PFSK-1 (cell line): ENCODE measurements around the gene BDH1.

Experiments
- FOXP2 ChIP-seq: optimal IDR thresholded peaks from 2 replicates; pipeline ENCODE3; 2011; ENCODE audit warnings: borderline replicate concordance, control low read depth, inconsistent platforms; ENCODE audit not compliant: insufficient read depth; ENCODE audit errors: extremely low read length, extremely low read depth
- POLR2AphosphoS5 ChIP-seq: IDR thresholded peaks from 2 replicates; pipeline ENCODE4 v1.6.1; 2012; ENCODE audit warnings: low read depth, mild to moderate bottlenecking, control low read depth, low read length, moderate library complexity
- SIN3A ChIP-seq: IDR thresholded peaks from 2 replicates; pipeline ENCODE4 v1.6.1; 2012; ENCODE audit warnings: mild to moderate bottlenecking, low read length, moderate library complexity, borderline replicate concordance; ENCODE audit not compliant: insufficient read depth
- TAF1 ChIP-seq: IDR thresholded peaks from 2 replicates; pipeline ENCODE4 v1.6.1; 2012; ENCODE audit warnings: low read length, control low read depth, borderline replicate concordance; ENCODE audit not compliant: insufficient read depth
- TF ChIP-seq, protein P1 (sequence below), 2 experiments: IDR thresholded peaks; 2 replicates each; pipeline versions ENCODE4 v1.6.1 to v1.8.0; 2011 to 2012; ENCODE audit warnings: low read depth in 2 of 2, low read length in 2 of 2, control low read depth in 1 of 2, inconsistent platforms in 1 of 2, mild to moderate bottlenecking in 1 of 2, moderate library complexity in 1 of 2; ENCODE audit not compliant: insufficient read depth in 1 of 2

BDH1 gene

DNA sequence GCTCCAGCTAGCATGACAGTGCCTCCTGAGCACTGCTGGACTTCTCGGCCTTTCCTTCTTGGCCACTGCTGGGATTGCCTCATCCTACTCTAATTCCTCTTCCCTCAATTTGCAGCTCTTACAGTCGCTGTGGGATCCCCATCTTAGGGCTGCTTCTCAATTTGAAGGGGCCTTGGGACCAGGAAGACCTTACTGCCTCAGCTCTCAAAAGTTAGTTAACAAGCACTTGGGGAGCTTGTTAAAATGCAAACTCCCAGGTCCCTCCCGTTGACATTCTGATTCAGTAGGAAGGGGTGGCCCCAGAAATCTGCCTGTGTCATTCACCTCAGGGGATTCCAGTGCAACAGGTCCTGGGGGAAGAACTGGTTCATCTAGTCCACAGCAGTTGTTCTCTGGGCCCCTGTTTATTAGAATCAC lies 14.8 kb downstream of the BDH1 start:
- TF ChIP-seq, protein P1, sequence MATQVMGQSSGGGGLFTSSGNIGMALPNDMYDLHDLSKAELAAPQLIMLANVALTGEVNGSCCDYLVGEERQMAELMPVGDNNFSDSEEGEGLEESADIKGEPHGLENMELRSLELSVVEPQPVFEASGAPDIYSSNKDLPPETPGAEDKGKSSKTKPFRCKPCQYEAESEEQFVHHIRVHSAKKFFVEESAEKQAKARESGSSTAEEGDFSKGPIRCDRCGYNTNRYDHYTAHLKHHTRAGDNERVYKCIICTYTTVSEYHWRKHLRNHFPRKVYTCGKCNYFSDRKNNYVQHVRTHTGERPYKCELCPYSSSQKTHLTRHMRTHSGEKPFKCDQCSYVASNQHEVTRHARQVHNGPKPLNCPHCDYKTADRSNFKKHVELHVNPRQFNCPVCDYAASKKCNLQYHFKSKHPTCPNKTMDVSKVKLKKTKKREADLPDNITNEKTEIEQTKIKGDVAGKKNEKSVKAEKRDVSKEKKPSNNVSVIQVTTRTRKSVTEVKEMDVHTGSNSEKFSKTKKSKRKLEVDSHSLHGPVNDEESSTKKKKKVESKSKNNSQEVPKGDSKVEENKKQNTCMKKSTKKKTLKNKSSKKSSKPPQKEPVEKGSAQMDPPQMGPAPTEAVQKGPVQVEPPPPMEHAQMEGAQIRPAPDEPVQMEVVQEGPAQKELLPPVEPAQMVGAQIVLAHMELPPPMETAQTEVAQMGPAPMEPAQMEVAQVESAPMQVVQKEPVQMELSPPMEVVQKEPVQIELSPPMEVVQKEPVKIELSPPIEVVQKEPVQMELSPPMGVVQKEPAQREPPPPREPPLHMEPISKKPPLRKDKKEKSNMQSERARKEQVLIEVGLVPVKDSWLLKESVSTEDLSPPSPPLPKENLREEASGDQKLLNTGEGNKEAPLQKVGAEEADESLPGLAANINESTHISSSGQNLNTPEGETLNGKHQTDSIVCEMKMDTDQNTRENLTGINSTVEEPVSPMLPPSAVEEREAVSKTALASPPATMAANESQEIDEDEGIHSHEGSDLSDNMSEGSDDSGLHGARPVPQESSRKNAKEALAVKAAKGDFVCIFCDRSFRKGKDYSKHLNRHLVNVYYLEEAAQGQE (IDR thresholded peaks at IDR 0.05; ENCODE audit: insufficient read depth in 1 of 2, low read depth in 2 of 2, low read length in 2 of 2) = no peak
- no peak for TF ChIP-seq TAF1
- TF ChIP-seq FOXP2 = no peak
- no peak for TF ChIP-seq POLR2AphosphoS5
- TF ChIP-seq SIN3A = no peak

DNA sequence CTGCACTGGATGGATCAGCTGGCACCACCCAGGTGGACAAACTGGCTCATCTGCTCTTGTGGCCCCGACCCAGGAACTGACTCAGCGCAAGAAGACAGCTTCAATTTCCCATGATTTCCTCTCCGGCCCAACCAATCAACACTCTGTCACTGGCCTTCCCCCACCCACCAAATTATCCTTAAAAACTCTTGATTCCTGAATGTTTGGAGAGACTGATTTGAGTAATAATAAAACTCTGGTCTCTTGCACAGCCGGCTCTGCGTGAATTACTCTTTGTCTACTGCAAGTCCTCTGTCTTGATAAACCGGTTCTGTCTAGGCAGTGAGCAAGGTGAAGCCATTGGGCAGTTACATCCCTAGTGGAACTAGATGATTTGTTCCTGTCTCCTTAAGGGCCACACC lies 16.1 kb downstream of the BDH1 start:
- TF ChIP-seq, protein P1 (IDR thresholded peaks at IDR 0.05; ENCODE audit: insufficient read depth in 1 of 2, low read depth in 2 of 2, low read length in 2 of 2) = no peak
- TF ChIP-seq TAF1 (no peak), FOXP2 (no peak), SIN3A (no peak), POLR2AphosphoS5 (no peak)

DNA sequence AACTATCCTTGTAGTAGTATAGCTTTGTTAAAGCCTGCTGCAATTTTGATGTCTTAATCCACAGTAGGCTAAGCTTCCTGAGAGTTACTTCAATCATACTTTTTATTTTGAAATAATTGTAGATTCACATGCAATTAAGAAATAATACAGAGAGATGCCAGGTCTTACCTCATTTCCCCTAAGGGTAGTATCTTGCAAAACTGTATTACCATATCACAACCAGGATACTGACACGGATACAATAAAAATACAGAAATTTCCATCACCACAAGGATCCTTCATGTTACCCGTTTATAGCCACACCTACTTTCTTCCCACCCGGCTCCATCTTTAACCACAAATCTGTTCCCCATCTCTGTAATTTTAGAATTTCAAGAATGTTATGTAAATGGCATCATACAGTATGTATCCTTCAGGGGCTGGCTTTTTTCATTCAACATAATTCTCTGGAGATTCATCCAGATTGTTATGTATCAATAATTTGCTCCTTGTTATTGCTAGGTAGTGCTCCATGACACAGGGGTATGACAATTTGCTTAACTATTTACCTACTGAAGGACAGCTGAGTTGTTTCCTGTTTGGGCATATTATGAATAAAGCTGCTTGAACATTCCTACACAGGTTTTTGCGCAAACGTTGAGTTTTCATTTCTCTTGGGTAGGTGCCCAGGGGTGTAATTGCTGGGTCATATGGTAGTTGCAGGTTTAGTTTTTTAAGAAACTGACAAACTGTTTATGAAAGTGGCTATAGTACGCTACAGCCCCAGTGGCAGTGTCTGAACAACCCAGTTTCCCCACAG lies 21.6 kb downstream of the BDH1 start:
- TF ChIP-seq TAF1 (no peak), POLR2AphosphoS5 (no peak), FOXP2 (no peak), SIN3A (no peak)
- TF ChIP-seq, protein P1 (IDR thresholded peaks at IDR 0.05; ENCODE audit: insufficient read depth in 1 of 2, low read depth in 2 of 2, low read length in 2 of 2) = no peak

DNA sequence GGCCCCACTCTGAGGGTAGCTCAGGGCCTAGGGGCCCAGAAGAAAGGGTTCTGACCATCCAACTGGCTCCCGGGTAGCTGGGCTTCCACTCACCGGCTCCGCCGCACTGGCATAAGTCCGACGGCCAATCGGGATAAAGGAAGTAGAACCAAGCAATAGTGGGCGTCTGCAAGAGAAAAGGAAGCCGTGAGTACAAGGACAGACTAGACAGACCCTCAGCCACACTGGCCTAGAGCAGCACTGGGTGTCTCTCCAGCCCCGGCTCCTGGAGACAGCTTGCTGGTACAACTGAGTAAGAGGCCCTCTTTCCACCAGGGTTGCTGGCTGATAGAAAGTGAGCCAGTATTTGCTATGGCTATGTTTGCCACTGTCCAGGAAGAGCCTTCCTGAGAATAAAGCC lies 22.4 kb downstream of the BDH1 start:
- TF ChIP-seq, protein P1 (IDR thresholded peaks at IDR 0.05; ENCODE audit: insufficient read depth in 1 of 2, low read depth in 2 of 2, low read length in 2 of 2) = no peak

DNA sequence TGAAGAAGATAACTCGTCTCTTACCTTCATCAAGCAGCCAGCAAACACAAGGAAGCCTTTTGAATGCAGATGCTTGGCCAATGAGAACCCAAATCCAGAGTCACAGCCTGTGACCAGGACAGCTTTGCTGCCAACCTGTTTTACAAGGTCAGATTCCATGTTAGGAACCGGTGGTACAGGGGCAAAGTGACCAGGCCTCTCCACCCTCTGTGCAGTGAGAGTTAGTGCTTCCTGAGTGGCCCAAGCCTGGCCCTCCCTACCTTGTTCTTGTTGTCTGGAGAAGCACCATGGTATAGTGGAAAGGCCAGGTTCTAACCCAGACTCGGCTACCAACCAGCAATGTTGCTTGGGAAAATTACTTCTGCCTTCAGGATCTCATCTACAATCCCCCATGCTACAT lies 23.4 kb downstream of the BDH1 start:
- TF ChIP-seq POLR2AphosphoS5 (no peak), TAF1 (no peak), FOXP2 (no peak), SIN3A (no peak)
- TF ChIP-seq, protein P1 (IDR thresholded peaks at IDR 0.05; ENCODE audit: insufficient read depth in 1 of 2, low read depth in 2 of 2, low read length in 2 of 2) = no peak
